ENCODE measurements around the gene TIMM13.
"Not testable (repeated sequence)": the region's sequence is repeated elsewhere in the genome, so short reads cannot be mapped to it uniquely, and the experiment has no call there.

Gene TIMM13

DNA sequence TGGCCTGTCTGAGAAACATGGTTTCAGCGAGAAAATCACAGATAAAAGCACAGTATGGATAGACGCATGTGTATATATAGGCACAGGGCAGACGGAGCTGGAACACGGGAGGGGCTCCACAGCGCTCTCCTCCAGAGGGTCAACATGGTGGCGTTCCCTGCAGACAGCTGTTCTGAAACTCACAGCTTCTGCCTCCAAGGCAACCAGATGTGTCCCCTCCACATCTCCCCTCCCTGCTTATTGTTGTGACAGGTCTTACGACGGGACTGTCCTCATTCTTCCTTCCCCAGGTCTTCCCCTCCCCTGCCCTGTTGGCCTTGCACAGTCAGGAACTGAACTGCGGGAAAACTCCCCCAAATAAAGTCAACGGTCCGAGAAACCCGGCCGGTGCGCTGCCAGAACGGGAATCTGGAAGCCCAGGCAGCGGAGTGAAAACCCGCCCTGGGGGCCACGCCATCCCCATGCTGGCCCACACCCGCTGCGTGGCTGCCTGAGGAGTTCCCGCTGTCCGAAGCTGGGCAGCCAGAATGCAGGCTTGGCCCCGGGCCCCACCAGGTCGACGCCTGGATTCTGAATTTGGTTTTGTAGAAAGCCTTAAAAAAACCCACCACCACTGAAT, 2.6 kb upstream of the TIMM13 start:
- no peak for DNase-seq (ENCODE audit: low spot score)

DNA sequence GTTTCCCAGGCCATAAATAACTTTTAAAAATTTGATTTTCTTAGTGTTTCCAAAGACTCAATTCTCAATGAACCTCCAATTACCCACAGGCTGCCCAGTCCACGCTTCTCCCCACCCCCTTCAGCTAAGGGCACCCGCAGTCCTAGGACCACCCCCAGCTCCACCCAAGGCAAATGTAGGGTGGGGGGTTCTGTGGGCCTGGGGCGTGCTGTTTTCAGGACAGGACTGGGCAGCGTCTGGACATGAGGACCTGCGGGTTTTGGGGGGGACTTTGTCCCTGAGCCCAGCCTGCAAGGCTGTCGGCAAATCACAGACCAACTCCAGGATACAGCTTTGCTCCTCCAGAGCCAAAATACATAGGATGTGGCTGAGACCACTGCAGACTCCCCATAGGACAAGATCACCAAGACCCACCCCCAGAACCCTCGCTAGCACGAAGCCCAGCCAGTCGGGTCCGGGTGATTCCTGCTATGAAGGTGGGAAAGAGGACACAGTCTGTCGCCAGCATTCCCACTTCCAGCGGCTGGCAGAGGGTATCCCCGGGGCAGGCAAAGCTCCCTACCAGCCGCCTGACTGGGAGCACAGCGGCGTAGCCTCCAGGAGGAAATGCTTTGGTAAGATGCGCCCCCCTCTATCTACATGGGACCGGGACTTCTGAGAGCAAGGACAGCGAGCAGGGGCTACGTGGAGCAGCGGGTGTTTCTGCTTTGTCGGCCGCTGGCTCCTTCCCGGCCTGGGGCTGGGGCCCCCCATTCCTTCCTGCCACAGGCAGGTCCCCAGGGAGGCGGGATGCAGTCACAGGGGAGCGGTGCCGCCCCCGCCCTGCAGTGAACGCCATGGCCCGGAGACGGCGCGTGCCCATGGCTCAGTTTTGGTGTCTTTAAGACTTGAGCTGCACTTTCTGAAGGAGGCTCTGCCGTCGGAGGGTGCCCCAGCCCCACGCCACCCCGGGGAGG, 1.6 kb upstream of the TIMM13 start:
- no peak for DNase-seq (ENCODE audit: low spot score)

DNA sequence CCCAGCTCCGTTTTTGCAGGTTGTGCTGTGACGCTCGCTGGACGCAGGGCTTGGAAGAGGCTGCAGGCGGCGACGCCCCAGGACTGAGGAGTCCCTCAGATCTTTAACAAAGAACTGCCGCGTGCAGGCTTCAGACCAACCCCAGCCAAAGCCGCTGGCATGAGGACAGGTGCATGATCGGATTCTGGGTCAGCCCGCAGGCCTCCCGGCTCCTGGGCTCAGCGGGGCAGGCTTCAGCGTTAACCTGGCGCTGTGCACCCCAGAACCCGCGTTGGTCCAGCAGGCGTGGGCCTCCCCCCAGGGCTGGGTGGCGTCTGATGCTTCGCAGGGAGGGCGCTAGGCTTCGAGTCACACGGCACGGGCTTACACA, 920 bp upstream of the TIMM13 start:
- peak; percentile 65 for DNase-seq (ENCODE audit: low spot score)

DNA sequence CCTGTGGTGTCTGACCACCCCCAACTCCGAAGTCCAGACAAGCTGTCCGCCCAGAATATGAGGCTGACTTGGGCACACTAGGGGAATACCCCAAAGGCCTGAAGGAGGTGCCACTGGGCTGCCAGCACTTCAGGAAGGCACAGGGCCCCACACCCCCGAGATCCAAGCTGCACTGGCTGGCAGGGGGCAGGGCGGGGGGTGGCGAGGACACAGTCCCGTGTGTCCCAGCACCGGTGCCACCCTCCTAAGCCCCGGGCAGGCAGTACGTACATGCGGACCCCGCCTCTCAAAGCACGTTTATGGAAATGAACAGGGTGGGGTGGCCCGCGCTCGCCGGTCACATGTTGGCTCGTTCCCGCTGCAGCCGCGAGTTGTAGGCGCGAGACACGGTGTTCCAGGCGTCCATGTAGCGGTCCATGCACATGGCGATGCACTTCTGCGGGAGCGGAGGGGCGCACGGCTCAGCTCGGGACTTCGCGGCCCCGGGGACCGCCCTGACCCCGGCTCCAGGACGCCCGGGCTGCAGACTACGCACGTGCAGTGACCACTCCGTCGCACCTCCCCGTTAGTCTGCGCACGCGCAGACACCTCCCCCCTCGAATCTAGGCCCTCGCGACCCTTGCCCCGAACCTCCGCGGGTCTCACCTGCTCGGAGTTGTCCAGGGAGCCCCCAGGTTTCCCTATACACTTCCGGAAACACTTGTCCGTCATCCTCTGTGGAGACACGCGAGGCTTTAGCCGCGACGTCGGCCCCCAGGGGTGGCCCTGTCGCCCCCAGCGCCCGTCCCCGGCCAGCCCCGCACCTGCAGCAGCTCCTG, 566 bp downstream of the TIMM13 start:
- no peak for DNase-seq (ENCODE audit: low spot score)

DNA sequence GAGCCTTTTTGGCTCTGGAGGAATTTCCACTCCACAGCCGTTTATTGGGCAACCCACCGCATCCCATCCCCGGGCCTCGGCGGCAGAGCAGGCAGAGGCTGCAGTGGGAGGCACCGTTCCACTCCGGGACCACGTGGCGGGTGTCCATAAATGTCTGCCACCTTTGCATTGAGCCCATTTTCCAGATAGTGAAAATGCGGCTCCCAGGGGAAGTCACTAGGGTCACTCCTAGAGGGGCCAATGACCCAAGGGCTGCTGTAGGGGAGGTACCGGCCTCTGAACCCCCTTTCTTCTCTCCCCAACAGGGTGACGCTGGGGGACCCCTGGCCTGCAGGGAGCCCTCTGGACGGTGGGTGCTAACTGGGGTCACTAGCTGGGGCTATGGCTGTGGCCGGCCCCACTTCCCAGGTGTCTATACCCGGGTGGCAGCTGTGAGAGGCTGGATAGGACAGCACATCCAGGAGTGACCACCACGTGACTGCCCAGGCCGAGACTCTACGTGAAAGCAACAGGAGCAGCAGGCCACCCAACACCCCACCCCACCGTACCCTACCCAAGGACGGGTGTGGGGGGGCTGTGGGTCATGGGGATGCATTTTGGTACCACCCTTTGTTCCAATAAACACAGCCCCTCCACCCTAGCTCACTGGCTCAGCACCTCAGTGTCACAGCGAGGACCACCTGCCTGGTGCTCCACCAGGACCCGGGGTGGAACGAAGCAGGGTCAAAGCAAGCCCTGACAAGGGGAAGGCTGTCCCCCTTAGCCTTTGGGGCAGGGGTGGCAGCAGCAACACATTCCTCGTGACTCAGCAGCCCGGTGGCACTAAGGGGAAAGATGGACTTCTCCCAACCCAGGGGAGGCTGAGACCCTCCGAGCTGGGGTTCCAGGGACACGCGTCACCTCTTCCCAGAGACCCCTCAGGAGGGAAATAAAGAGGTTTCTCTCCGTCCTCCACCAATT, 1.5 kb downstream of the TIMM13 start:
- no peak for DNase-seq (ENCODE audit: low spot score)

DNA sequence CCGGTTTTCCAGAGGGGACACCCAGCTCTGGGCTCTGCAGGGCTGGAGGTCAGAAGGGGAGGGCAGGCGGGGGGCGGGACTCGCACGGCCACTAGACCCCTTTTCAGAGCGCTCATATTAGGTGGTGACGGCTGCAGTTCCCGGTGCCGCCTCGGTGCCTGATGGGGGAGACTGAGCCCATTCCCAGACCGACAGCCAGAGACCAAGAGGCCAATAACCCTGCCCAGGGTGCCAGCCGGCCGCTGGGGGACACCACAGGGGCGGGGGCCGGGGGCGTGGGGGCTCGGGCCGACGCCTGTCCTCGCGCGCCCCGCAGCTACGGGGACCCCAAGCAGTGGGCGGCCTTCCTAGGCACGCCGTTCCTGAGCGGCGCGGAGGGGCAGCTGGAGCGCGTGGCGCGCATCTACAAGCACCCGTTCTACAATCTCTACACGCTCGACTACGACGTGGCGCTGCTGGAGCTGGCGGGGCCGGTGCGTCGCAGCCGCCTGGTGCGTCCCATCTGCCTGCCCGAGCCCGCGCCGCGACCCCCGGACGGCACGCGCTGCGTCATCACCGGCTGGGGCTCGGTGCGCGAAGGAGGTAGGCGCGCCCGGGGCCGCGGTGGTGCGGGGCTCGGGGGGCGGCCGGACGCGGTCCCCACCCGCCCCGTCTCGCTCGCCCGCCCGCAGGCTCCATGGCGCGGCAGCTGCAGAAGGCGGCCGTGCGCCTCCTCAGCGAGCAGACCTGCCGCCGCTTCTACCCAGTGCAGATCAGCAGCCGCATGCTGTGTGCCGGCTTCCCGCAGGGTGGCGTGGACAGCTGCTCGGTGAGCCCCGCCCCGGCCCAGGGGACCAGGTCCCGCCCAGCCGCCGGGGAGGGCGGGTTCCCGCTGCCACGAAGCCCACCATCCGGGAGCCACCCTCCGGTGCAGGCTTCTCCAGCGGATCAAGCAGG, 2.4 kb downstream of the TIMM13 start:
- DNase-seq (ENCODE audit: low spot score), result peak; percentile 84

DNA sequence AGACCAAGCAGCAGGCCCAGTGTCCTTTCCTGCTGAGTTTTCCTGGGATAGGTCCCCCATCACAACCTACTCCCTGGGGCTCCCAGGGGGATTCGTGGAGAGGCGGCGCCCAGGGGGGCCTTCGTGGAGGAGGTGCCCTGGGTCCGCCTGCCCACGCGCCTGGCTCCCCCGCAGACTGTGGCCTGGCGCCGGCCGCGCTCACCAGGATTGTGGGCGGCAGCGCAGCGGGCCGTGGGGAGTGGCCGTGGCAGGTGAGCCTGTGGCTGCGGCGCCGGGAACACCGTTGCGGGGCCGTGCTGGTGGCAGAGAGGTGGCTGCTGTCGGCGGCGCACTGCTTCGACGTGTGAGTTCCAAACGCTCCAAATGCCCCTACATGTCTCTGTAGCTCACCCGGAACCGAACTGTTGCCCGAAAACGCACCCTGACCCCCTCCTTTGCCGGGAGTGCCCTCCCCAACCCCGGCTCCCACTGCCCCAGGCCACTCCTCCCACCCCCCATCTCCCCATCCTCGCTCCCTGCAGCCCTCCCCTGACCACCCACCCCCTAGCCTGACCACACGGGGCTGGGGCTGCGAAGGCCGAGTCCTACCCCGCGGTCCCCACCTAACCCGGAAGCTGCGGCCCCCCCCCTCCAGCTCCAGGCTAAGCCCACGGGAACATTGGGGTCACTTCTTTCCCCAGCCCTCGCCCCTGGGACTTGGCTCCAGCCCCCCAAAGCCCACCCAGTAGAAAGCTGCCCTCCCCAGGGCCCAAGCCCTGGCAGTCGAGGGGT, 3.3 kb downstream of the TIMM13 start:
- no peak for DNase-seq (ENCODE audit: low spot score)

DNA sequence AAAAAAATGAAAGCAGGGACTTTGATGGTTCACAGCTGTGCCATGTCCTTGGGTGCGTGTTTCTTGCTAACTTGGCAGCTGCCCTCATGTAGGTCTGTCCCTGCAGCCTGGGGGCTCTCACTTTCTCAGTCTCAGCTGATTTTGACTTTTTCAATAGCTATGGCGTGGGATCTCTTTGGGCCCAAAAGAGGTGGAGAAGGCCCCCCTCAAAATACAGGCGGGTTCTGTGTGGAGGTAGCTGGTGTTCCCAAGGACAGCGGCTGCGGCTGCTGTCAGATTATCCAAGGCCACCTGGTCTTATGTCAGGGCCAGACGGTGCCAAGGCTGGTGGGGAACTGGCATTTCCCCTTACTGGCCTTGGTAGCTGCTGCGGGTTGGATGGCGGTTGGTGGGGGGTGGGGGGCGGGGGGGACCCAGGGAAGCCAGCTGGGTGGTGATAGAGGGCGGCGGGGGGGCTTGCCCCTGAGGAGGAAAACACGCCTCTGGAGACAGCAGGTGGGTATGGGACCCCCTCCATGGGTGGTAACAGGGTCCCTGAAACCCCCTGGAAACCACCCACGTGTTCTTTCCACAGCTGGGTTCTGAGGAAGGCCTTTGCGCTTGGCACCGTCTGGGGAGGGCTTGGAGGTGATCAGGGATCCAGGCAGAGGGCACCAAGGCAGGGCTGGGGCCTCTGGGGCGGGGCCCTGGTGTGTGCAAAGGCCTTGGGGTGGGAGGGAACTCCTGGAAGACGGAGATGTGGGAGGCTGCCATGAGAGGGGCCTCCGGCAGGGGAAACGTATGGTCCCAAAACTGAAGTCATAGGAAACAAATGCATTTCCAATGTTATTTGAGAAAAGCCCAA, 4.1 kb downstream of the TIMM13 start:
- DNase-seq (ENCODE audit: low spot score), result peak; percentile 36

DNA sequence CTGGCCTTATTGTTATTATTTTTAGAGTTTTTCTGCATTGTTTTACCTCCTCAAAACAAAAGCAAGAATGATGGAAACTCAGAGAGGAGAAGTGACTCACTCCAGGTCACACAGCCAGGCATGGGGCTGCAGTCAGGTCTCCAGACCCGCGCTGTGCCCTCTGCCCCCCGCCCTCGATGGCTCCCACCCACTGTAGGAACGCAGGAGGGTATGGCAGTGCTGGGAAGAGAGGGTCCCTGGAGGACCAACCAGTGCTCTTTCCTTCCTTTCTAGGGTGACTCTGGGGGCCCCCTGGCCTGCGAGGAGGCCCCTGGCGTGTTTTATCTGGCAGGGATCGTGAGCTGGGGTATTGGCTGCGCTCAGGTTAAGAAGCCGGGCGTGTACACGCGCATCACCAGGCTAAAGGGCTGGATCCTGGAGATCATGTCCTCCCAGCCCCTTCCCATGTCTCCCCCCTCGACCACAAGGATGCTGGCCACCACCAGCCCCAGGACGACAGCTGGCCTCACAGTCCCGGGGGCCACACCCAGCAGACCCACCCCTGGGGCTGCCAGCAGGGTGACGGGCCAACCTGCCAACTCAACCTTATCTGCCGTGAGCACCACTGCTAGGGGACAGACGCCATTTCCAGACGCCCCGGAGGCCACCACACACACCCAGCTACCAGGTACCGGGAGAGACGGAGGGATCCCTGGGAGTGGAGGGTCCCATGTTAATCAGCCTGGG, 5.6 kb downstream of the TIMM13 start:
- DNase-seq (ENCODE audit: low spot score), result no peak

DNA sequence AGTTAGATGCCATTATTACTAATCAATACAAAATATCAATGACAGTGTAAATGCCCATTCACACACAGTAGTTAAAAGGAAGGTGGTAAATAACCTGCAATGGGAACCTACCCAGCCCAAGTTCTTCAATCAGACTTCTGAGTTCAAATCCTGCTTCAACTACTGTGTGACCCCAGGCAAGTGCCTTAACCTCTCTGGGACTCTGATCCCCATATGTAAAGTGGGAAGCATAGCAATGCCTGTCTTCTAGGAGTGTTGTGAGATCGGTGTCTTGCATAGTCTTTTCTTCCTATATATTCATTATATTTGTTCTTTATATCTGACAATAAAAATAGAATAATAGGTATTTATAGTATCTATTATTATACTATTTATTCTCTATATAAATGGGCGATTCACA, 6.9 kb downstream of the TIMM13 start:
- DNase-seq (ENCODE audit: low spot score), result no peak

DNA sequence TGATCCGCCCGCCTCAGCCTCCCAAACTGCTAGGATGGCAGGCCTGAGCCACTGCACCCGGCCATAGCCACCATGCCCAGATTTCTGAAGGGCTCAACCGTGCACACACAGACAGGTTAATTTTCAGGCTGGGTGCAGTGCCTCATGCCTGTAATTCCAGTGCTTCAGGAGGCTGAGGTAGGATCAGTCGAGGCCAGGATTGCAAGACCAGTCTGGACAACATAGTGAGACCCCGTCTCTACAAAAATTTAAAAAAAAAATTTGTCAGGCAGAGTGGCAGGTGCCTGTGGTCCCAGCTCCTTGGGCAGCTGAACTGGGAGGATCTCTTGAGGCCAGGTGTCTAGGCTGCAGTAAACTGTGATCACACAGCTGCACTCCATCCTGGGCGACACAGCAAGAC, 7.6 kb downstream of the TIMM13 start:
- no peak for DNase-seq (ENCODE audit: low spot score)

DNA sequence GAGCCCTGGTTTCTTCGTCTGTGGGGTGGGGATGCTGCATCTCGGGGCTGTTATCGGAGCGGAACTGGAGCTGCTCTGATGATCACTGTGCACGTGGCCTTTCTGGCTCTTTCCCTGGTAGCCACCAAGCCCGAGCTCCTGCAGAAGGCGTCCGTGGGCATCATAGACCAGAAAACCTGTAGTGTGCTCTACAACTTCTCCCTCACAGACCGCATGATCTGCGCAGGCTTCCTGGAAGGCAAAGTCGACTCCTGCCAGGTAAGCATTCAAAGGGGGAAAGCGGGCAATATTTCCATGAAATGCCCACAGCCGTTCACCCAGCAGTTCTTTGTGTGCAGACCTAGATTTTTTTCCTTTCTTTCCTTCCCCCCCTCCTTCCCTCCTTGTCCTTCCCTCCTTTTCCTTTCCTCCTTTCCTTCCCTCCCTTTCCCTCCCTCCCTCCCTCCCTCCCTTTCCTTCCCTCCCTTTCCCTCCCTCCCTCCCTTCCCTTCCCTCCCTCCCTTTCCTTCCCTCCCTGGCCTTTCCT, 9.4 kb downstream of the TIMM13 start:
- DNase-seq (ENCODE audit: low spot score), result no peak

DNA sequence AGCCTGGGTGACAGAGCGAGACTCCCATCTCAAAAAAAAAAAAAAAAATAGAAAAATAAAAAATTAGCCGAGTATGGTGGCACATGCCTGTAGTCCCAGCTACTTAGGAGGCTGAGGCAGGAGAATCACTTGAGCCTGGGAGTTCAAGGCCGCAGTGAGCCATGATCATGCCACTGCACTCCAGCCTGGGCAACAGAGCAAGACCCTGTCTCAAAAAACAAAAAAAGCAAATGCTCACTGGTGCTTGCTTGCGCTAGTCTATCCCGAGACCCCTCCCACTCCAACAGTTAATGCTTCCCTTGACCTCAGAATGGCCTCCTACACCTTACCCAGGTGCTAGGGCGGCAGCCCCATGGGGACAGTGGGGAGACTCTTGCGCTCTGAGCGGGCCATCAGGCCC, 9.9 kb downstream of the TIMM13 start:
- not testable (repeated sequence) for DNase-seq (ENCODE audit: low spot score)

DNA sequence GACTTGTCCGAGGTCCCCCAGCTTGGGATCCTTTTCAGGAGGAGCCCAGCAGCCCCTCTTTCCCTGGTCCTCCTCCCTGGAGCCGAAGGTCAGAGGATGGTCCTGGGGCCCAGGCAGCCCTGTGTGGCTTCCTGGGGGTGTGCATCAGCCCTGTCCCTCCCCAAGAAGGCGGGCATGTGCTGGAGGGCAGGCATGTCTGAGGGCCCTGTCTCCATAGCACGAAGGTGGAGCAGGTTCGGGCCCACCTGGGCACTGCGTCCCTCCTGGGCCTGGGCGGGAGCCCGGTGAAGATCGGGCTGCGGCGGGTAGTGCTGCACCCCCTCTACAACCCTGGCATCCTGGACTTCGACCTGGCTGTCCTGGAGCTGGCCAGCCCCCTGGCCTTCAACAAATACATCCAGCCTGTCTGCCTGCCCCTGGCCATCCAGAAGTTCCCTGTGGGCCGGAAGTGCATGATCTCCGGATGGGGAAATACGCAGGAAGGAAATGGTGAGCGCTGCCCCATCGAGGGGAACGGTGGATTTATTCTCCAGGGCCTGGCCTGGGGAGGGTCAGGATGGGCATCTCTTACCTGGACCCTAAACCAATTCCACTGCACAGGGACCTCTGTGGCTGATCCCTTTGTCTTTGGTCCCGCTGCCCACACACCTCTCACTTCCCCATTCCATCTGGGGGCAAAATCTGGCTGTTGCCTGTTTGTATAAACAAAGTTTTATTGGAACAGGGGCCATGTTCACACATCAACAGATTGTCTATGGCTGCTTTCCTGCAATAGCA, 10.9 kb downstream of the TIMM13 start:
- no peak for DNase-seq (ENCODE audit: low spot score)

DNA sequence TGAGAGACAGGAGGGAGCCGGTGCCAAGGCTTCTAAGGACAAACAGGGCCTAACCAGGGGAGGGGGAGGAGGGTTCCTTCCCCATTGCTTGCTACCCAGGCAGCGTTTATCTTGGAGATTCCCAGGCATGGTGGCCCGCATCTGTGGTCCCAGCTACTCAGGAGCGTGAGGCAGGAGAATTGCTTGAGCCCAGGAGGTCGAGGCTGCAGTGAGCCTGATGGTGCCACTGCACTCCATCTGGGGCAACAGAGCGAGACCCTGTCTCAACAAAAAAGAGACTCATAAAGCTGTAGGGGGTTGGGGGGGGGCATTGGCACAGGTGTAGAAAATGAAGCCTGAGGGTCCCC, 11.4 kb downstream of the TIMM13 start:
- no peak for DNase-seq (ENCODE audit: low spot score)

DNA sequence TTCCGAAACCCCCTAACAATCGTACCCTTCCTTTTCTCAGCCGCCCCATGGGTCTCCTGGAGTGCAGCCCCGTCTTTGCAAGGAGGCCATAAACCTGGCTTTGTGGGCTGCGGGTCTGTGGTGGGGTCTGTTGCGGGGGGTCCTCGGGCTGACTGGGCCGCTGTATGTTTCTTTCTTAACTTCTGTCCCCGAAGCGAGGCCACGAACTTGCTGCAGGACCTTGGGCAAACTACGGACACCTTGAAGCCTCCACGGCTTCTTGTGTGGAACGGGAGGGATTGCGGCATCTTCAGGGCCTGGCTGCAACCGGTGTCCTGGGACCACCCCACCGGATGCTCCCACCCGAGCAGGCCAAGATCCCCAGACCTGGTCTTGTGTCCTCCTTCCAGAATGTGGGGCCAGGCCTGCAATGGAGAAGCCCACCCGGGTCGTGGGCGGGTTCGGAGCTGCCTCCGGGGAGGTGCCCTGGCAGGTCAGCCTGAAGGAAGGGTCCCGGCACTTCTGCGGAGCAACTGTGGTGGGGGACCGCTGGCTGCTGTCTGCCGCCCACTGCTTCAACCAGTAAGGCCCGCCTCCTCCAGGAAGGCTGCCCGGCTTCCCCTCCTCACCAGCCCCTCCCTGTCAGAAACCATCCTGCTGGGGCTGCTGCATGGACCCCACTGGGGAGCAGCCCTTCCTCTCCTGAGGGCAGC, 12.0 kb downstream of the TIMM13 start:
- DNase-seq (ENCODE audit: low spot score), result no peak
